GM20000 (cell line): ENCODE data around the gene KIAA0825.

ENCODE experiments used
- DNase-seq: peaks from one replicate; pipeline ENCODE4 v3.0.0; 2012; ENCODE audit warnings: low spot score
- TF ChIP-seq, protein P1 (sequence below): IDR thresholded peaks from 2 replicates; pipeline ENCODE4 v1.5.1; 2012; ENCODE audit warnings: mild to moderate bottlenecking, control low read depth; ENCODE audit errors: extremely low read depth, missing control alignments

The KIAA0825 gene

DNA sequence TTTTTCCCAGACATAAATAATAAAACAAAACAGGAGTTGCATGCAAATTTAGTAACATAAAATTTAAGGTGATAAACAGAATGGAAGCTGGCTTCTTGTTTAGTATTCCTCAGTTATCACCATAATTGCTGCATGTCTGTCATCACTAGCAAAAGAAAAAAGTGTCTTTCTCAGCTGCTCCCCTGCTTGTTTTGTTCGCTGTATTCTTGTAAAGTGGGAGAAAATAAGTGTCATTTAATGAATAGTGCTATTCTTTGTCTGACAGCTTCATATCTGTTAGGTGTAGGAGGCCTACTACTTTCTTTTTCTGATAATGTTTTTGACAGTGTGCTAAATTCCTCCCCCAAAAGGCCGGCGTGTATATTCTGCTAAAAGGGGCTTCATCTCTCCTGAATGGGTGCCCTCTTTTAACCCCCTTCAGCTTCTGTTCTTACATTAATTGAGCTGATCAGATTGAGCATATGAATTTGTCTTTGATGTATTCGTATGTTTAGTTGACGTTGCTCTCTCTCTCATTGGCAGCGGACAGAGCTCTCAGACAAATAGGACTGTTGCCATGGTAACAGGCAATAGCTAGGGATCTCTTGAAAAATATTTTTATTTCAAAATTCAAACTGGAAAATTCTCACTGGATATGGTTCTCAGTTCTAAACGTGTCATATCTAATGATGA is 303.8 kb downstream of the KIAA0825 start:
- TF ChIP-seq, protein P1, sequence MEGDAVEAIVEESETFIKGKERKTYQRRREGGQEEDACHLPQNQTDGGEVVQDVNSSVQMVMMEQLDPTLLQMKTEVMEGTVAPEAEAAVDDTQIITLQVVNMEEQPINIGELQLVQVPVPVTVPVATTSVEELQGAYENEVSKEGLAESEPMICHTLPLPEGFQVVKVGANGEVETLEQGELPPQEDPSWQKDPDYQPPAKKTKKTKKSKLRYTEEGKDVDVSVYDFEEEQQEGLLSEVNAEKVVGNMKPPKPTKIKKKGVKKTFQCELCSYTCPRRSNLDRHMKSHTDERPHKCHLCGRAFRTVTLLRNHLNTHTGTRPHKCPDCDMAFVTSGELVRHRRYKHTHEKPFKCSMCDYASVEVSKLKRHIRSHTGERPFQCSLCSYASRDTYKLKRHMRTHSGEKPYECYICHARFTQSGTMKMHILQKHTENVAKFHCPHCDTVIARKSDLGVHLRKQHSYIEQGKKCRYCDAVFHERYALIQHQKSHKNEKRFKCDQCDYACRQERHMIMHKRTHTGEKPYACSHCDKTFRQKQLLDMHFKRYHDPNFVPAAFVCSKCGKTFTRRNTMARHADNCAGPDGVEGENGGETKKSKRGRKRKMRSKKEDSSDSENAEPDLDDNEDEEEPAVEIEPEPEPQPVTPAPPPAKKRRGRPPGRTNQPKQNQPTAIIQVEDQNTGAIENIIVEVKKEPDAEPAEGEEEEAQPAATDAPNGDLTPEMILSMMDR = no peak
- DNase-seq = no peak

DNA sequence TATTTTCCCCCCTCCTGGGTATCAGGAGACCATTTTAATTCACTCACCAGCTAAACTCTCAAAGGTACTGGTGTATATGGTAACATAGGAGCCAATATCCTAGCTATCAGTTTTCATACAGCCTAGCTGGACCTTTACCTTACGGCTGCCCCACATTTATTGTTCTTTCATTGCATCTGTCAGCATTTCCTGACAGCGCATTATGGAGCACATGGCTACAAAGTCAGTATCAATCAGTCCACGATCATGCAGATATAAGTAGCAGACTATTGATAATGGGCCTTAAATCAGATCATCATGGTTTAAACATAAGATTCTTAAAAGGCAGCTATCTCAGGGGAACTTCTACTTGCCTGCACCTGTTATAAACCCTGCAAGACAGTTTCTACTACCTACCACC is 304.7 kb downstream of the KIAA0825 start:
- no peak for DNase-seq
- TF ChIP-seq, protein P1 = no peak

DNA sequence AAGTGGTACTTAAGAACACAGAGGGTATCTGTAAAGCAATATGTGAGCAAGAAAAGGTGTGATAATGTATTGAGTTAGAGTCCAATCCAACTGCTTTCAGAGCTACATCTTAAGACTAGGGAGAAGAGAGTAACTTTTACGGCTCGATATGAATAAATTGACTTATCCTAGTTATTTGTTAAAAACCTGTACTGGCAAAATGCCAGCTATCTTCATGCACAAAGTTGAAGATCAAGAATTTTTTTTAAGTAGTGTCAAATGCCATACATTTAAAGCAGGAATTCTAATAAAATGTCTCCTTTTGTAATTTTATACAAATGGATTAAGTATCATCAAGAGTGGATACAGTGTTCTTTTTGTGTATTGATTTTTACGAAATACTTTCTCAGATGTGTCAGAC is 305.2 kb downstream of the KIAA0825 start:
- no peak for DNase-seq
- TF ChIP-seq, protein P1 = no peak

DNA sequence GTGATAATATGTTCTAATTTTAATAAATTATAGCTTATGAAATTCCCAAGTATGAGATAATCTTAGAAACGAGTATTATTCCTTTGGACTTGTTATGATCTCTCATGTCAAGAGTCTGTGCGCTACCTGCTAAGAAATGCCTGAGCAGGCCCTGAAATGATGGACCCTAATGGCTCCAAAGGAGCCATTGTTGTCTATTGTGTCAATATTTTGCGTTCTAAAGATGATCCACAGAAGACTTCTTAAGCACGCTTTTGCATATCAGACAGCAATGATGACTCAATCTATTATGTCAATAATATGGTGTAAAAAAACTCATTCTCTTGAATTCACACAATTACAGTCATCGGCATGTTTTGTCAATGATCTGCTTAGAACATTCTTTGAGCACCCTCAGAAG is 306.1 kb downstream of the KIAA0825 start:
- no peak for DNase-seq
- TF ChIP-seq, protein P1 = no peak

DNA sequence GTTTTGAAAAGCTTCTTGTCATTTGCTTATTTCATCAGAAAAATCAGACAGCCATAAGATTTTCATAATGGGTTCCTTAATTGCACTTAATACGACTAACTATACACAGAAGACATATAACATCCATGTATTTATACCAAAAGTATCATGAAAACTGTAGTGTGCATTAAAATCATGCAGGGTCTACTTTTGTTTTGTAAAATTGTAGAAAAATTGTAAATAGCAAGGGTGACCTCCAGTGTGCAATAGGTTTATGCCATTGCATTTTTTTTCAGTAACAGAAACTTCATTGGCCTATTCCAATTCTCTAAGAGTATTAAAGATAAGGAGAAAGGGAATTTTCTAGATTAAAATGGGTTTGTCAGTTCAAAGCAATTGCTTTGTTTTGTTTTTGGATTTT is 307.6 kb downstream of the KIAA0825 start:
- DNase-seq = no peak
- TF ChIP-seq, protein P1 = no peak

DNA sequence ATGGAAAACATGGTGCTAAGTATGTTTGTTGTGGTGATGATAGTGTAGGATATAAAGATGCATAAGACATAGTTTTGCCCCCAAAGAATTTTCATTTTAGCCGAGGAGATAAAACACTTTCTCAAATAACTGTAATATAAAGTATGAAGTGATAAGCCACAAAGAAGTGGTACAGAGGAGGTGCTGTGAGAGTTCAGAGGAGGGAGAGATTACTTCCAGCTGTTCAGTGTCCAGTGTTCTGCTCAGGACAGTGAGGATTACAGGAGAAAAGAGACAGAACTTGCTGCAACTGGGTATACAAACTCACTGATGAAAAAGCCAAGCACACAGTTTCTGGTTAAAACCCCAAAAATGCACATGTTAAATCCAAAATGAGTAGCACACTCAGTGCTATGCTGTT is 309.3 kb downstream of the KIAA0825 start:
- TF ChIP-seq, protein P1 = no peak
- DNase-seq = no peak

DNA sequence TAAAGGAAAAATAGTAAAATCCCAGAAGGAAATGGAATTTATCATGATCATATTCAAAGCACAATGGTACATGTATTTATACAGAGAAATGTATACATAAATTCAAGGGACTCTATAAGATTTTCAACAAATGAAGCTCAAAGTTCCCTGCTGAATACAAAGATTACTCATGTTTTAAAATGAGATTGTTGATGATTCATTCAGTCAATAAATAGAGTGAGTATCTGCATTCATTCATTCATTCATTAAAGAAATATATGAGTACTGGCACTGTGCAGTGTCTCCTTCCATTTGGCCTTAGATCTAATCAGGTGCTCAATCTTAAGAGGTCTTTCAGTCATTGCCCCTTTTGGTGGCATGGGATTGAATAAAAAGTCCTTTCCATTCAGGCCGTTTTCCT is 310.0 kb downstream of the KIAA0825 start:
- TF ChIP-seq, protein P1 = no peak
- no peak for DNase-seq
